ENCODE measurements around the gene C2CD2.
A peak's percentile ranks its signal among the peaks of the same experiment; 100 is the strongest.
"Not testable (repeated sequence)": the region's sequence is repeated elsewhere in the genome, so short reads cannot be mapped to it uniquely, and the experiment has no call there.

Gene C2CD2

DNA sequence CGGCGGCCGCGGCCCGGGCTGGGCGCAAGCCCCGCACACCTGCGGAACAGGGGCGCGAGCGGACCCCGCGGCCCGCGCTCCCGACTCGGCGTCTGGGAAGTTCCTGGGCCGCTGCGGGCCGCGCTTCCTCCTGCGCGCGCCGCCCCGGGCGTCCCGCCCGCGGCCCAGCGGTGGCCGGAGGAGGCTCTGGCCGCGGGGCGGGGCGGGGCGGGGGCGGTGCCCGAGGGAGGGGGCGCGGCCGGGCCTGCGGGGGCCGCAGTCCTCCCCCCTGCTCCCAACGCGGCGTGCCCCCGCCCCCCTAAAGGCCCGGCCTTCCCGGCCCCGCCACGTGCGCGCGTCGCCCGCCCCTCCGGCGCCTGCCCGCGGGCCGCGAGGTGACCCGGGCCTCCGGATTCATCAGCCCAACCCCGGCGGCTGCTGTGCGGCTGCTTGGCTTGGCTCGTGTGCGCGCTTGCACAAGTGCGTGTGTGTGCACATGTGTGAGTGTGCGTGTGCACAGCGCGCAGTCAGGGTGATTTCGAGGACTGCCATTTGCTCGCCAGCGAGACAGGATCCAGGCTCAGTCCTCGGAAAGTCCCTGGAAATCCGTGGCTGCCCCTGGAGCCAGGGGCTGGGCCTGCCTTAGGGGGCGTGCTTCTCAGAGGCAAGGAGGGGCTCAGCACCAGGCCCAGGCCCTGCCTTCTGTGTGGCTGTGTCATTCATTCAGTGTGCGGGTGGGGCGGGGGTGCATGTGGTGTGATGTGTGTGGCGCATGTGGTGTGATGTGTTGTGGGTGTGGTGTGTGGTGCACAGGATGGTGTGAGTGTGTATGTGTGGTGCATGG lies at the start of gene C2CD2:
Gene C2CD2, minus strand, starts transcription at position 188 of the 823 bp plus-strand sequence. CDS start 370 bp downstream, outside the sequence.
- DNase-seq (ENCODE audit: low spot score) = peak; percentile 54

DNA sequence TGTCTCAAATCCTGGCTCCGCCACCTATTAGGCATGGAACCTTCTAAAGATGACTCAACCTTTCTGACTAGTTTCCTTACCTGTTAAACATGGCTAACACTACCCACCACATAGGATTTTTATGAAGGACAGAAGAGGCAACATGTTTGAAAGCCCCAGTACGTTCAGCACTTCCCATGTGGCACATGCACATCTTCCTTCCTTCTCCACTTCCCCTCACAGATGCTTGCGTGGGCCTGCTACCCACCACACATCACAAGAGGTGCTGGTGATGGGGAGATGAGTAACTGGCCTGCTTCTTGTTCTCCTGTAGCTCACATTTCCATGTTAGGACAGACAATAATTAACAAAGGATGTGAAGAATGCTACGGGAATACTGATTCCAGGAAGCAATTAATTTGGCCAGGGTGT lies 49.2 kb upstream of the C2CD2 start:
- DNase-seq (ENCODE audit: low spot score) = no peak

DNA sequence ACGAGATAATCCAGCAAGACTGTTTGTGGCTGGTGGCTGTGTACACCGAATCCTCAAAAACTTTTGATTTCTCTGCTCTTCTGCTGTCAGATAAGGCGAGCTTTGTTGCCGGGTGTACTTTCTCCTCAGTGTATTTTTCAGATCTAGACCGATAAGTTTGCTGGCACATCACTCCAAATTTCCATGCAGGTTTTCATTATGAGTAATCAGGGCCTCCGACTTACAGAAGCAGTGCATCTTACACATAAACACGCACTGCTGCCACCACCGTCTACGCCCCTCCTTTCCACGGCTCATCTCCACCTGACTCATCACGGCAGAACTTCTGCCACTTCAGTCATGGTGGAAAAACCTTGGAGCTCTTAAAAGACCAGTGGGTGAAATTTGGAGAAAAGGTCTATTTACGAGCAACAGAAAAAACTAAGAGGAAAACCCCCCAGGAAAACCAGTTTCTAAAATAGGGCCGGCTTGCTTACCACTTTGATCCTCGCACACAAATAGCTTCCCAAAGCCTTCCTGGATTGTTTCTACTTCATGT lies 48.7 kb upstream of the C2CD2 start:
- no peak for DNase-seq (ENCODE audit: low spot score)

DNA sequence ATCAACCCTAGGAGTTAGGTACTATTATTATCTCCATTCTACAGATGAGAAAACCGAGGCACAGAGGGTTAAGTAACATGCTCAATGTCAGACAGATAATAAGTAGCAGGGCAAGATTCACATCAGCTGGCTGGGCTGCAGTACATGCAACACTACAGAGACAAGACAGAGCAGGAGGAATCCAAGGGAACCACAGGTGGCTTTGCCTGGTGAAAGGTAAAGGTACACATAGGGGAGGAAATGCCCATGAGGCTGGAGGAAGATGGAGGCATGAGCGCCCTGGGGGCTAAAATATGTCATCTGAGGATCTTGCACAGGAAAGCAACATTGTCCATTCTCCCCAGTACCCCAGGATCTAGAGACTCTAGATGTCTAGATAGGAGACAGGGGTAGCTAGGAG lies 48.0 kb upstream of the C2CD2 start:
- DNase-seq (ENCODE audit: low spot score) = no peak

DNA sequence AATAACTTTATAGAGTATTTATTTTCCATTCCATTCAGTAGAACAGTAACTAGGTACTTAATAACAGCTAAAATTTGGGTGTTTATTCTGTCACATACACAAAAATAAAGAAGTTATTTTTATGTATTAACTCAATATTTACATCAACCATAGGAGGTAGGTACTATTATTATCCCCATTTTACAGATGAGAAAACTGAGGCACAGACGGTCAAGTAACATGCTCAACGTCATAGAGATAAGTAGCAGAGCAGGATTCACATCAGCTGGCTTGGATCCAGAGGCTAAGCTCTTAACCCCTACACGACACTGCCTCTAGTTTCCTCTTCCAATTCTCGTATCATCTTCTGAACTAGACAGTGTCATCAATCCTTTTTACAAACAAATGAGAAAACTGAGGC lies 47.1 kb upstream of the C2CD2 start:
- DNase-seq (ENCODE audit: low spot score) = no peak

DNA sequence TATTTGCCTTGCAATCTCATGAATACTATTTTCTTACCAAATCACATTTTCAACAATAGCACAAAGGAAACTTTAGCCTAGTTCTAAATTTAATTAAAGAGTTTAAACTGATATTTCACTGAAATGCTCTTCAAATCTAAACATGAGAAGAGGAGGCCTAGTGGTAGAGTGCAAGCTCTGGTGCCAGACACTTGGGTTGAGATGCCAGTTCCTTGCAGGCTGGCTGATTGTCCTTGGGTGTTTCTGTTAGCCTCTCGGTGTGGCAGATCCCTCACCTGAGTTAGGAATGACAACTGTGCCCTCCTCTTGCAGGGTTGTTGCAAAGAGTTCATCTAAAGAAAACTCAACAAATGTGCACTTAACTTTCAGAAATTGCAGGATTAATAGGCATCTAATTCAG lies 43.8 kb upstream of the C2CD2 start:
- no peak for DNase-seq (ENCODE audit: low spot score)

DNA sequence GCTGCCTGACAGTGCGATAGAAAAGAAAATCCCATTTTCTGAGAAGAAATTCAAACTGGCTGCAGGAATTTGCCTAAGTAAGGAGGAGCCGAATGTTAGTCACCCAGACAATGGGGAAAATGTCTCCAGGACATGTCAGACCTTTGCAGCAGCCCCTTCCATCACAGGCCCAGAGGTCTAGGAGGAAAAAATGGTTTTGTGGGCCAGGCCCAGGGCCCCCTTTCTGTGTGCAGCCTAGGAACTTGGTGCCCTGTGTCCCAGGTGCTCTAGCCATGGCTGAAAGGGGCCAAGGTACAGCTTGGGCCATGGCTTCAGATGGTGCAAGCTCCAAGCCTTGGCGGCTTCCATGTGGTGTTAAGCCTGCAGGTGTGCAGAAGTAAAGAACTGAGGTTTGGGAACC lies 41.8 kb upstream of the C2CD2 start:
- DNase-seq (ENCODE audit: low spot score) = no peak

DNA sequence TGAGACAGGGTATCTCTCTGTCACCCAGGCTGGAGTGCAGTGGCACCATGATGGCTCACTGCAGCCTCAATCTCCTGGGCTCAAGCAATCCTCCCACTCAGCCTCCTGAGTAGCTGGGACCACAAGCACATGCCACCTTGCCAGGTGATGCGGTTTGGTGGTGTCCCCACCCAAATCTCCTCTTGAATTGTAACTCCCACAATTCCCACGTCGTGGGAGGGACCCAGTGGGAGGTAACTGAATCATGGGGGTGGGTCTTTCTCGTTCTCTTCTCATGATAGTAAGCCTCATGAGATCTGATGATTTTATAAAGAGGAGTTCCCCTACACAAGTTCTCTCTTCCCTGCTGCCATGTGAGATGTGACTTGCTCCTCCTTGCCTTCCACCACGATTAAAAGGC lies 40.8 kb upstream of the C2CD2 start:
- not testable (repeated sequence) for DNase-seq (ENCODE audit: low spot score)

DNA sequence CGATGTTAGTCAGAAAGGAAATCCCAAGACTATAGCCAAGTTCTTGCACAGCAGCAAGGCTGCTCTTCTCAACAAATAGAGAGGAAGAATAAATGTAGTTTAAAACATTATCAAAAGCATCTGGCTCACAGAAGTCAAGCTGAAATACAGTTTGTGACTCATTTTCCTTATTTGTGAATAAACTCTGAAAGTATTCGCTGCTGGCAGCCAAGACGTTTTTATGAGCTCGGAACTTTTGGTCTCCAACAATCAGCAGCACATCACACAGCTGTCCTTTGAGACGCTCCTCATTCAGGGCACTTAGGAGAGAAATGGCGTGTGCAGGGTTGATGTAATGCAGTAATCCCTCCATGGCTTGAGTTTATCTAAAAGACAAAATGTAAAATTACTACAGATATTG lies 39.9 kb upstream of the C2CD2 start:
- DNase-seq (ENCODE audit: low spot score) = no peak

DNA sequence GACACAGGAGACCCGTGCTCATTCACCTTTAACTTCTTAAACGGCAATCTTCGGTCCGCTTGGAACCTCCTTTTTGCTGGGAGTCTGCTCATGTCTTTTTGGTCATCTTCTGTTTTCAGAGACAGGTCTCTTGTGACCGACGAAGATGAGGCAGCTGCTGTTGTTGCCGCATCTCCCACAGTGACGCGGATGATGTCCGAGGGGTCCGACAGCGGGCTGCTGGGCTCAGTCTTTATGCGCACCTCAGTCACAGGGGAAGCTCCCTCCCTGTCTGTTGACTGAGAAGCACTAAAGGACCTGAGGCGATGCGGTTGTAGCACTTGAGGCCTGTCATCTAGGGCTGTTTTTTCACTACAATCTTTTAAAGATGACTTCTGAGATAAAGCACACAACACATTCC lies 38.8 kb upstream of the C2CD2 start:
- no peak for DNase-seq (ENCODE audit: low spot score)

DNA sequence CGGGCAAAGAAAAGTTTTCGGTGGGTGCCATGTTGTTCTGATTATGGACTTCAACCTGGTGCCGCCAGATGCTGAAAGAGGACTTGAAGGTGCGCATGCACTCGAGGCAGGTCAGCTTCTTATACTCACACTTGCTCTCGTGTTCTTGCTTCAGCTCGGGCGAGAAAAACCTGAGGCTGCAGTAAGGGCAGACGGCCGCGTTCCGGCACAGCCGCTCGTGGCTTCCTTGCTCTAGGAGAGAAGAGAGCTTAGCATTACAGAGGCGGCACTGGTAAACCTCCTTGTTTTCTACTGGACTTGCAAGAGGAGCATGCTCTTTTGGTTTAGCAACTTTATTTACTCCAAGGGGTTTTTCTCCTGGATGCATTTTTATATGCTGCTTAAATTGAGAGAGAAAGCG lies 37.8 kb upstream of the C2CD2 start:
- no peak for DNase-seq (ENCODE audit: low spot score)

DNA sequence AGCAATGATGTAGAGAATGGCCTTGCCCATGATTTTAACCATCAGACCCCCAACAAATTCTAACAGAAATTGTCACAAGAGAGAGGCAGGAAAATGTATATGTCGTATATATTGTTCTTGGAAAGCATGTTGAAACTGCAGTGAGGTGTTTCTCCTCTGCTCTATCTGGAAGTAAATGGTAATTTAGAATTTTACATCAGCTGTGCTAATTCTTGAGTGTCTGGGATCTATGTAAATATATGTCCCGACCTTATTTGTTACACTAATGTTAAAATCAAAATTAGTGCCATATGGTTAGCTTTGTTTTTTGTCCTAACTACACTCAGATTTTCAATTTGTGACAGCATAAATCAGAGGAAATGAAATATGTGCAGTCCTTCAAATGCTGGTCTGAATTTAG lies 35.9 kb upstream of the C2CD2 start:
- no peak for DNase-seq (ENCODE audit: low spot score)

DNA sequence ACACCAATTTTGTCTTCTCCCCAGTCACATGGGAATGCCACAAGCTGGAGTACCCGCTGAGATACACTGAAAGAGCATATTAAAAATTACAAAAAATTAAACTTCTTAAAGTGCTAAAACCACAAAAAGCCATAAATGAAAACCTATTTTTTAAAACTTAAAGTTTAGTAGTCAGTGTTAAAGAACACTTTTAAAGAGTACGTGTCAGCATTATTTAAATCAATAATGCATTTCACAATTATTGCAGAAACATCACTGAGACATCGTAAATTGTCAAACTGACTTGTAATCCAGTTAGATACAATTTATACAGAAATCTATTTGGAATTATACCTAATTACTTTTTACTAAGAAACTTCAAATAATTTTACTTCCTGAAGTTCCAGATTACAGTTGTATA lies 33.5 kb upstream of the C2CD2 start:
- no peak for DNase-seq (ENCODE audit: low spot score)

DNA sequence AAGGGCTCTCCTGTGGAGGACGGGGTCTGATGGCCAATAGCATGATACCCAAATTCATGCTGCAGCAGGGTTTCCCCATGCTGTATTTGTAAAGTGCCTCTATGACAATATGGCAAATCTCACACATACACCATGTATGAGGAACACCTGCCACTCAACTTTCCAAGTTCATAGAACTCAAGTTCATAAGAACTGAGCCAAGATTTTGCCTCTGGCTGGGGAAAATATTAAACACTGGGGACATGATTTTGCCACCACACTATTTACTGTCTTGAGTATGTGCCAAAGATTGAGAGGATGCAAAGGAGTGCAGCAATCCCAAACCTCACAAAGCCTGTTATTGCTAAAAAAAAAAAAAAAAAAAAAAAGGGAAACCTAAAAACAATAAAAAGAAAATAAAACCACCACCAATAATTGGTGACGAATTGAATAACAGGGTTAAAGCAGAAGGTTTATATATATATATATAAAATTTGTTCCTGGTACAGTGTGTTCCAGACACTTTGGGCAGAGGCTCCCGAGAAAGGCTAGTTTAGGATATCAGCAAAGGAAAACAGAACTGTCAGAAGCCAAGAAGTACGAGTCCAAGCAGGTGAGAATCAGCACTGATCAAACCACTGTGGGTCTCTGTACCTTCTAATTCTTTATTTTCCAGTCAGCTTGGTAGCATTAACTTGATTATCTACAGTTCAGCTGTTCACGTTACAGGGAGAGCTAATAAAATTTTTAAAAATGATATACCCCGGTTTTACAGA lies 32.0 kb upstream of the C2CD2 start:
- no peak for DNase-seq (ENCODE audit: low spot score)

DNA sequence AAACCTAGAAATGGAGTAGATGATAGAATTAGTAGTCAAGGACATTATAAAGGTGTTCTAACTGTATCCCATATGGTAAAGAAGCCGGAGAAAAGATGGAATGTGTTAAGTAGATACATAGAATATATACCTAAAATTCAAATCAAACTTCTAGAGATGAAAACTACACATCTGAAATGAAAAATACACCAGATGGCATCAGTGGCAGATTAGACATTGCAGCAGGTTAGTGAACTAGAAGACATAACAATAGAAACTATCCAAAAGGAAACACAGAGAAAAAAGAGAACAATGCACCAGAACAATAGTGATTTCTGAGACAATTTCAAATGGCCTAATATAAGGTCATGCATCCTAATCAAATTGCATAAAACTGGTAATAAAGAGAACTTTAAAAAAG lies 29.4 kb upstream of the C2CD2 start:
- no peak for DNase-seq (ENCODE audit: low spot score)

DNA sequence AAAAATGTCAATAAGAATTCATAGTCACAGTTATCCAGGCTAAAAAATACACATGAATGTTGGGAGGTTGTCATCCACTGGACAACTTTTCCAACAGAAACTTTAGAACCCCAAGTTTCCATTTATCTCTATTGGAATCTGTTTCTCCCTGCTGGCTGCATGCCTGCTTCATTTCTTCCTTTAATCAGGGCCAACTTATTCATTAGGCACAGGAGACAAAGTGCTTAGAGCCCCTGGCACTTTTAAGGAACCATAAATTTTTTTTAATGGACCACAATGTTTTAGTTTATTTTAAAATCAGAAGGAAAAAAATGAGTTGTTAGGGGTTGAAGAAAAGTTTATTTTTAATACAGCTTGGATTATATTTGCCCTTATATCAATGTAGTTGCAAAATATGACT lies 26.7 kb upstream of the C2CD2 start:
- DNase-seq (ENCODE audit: low spot score) = no peak

DNA sequence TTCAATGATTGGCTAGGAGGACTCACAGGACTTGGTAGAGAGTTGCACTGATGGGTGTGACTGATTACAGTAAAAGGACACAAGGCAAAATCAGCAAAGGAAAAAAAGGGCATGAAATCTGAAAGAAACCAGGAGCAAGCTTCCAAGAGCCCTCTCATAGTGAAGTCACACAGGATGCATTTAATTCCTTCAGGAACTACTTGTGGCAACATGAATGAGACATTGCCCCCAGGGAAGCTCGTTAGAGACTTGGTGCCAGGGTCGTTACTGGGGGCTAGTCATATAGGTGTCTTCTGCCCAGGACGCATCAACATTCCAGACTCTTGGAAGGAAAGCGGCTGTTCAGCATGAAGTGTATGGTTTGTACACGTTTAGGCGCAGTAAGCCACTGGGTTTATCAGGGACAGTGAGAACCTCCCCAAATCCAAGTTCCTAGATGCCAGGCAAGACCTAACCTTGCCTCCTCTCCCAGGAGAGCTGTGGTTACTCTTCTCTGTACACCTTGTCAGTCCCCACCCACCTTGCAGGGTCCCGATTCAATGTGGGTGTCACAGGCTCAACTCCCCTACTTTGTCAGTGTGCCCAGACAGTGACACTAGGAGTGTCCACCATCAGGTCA lies 26.0 kb upstream of the C2CD2 start:
- no peak for DNase-seq (ENCODE audit: low spot score)

DNA sequence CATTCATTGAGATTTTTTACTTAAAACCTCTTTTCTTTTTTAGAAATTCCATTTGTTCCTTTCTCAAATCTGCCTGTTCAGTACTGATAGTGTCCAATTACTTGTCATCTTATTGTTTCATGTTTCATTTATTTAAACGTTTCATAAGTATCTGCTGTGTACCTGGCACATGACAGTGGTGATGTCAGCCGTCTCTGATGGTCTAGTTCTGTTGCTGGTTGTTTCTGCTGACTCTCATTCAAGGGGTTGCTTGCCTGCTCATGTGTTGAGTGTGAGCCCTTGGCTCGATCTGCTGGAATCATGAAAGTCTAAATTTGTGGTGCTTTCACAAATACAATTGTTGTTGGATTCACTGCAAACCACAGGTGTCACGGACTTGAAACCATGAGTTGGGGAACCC lies 25.5 kb upstream of the C2CD2 start:
- DNase-seq (ENCODE audit: low spot score) = no peak

DNA sequence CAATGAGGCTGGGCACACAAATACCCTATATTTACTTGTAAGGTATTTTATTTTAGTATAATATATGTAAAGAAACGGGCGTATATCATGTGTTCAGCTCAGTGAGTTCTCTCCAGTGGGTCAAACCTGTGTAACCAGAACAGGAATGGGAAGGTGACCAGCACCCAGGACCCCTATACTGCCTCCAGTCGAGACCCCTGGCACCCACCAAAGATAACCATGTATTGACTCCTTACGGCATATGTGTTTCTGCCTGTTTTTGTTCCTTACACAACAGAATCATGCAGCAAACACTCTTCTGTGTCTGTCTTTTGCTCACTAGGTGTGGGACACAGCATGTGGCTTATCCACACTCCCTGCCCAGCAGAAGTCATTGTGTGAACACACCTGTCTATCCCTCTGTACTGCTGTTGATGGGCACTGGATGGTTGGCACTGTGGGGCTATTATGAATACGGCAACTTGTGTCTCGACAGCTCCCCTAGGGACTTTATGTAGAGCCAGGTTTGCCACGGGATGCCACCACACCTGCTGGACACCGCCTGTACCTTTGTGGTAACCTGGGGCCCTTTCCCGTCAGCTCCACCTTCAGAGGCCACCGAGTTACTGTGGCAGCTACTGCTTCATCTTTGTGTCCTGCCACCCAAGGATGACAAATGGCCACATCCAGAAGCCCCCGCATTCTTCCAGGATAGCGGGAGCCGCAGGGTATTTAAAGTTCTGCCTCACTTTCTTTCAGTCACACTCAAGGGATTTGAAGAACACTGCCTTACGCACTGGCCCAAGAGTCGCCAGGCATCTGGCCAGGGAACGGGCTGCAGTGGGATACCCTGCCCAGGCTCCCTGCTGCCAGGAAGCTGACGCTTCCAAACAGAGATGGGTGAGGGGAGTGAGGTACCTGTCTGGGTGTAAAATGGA lies 23.5 kb upstream of the C2CD2 start:
- DNase-seq (ENCODE audit: low spot score) = no peak

DNA sequence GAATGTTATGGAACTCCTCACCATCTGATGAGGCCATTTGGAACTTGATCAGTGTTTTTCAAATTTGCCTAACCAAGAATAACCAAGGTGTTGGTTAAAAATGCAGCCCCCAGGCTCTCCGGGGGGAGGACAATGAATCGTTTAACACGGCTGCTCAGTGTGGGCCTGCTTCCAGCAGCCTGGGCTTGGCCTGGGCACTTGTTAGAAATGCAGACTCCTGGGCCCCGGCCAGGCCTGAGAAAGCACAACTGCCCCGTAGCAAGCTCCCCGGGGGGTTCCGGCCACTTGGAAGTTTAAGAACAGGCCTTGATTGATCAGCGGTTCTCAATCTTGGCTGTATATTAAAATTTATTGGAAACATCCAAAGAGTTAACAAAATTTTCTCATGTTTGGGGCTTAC lies 22.8 kb upstream of the C2CD2 start:
- no peak for DNase-seq (ENCODE audit: low spot score)

DNA sequence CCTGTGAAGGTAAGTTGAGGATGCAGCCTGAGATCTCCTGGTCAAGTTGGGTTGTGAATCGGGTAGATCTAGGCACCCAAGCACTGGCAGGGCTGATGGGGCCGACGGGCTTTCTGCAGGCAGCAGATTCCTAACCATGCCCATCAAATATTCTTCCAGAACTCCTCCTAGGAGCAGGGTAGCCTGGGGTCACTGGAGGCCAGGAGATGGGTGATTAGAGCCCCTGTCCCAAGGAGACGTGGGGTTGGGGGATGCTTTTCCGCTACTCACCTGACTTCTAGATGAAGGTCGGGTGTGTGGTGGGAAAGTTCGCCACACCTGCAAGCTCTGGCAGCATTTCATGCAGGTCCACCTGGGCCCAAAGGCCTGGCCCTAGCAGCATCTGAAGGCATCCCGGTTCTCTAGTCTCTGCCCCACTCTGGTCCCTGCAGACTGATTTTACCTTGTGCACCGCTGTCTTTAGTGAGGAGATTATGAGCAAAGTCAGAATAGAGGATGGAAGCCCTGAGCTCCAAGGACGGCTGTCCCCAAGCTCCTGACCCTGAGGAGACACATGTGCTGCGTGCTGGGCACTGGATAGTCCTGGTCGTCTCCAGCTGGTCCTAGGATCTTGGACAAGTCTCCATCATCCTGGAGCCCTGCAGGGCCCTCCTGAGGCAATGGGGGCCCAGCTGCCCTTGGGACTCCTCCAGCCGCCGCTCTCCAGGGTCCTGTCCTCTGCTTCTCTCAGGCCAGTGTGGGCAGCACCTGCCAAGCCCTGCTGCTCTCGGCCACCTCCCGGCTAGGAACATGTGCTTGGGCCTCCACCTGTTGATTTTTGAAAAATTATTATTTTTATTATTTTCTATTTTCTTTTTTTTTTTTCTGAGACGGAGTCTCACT lies 21.8 kb upstream of the C2CD2 start:
- DNase-seq (ENCODE audit: low spot score) = no peak
